ENCODE measurements around the gene SYNE1. TPM values are rescaled to one million over a fixed set of nuclear protein-coding genes. Genes with fewer than 3 reads are reported as not detected.

SYNE1 gene
- total and polyA plus RNA-seq, 10 of the 15 experiments (the other 5 are each of a cell fraction or from before 2014, with no cell fraction given): 2.3 to 28.7 (median 14.1) TPM

GRCh38 chr6:152087701-152088100, 549.5 kb downstream of the SYNE1 start:
- no peaks in the 10 kb centered on the region for H4K20me1 ChIP-seq (ENCODE audit: control insufficient read depth, insufficient read depth)
- SMC1A ChIA-PET (ENCODE audit: uncharacterized antibody, unreplicated experiment): interaction anchor here (0.7 to 1.3 kb wide), 2 partner anchors 10 to 12 kb away, joined by 3 to 4 read pairs; no protein-coding TSS in a partner anchor
- no peak overlapping the region for H3K4me3 ChIP-seq
- FAIRE-seq (no peak), ATAC-seq (no peak), DNase-seq (ENCODE audit: low read depth, low spot score) (no peak)
- no peaks in the 10 kb centered on the region for H3K4me1 ChIP-seq (ENCODE audit: control insufficient read depth, insufficient read depth, low read length)
- no peak overlapping the region for H3K27ac ChIP-seq (ENCODE audit: control insufficient read depth, insufficient read depth)
- H2AFZ ChIP-seq (ENCODE audit: control insufficient read depth, low read depth, low read length): no peak overlapping the region
- TF ChIP-seq USF1 (IDR thresholded peaks at IDR 0.05; ENCODE audit: borderline replicate concordance, extremely low read length, insufficient read depth, low read depth, low read length) (no peak), NBN (IDR thresholded peaks at IDR 0.05) (no peak), FOXK2 (IDR thresholded peaks at IDR 0.05) (no peak), LARP7 (IDR thresholded peaks at IDR 0.05) (no peak), NRF1 (conservative IDR thresholded peaks at IDR 0.05; ENCODE audit: low read depth, low read length) (no peak), PAX5 (IDR thresholded peaks at IDR 0.05; ENCODE audit: borderline replicate concordance, low read depth, low read length) (no peak), CHD2 (IDR thresholded peaks at IDR 0.05; ENCODE audit: borderline replicate concordance, low read depth, low read length) (no peak), E2F8 (IDR thresholded peaks at IDR 0.05; ENCODE audit: low read depth, partially characterized antibody) (no peak), MAX (IDR thresholded peaks at IDR 0.05; ENCODE audit: low read depth, low read length) (no peak)
- intact Hi-C loops (cut with micrococcal nuclease; ENCODE audit: unreplicated experiment) (no loop called here), in situ Hi-C loops (cut with MboI) (no loop called here)
- no peak overlapping the region for H3K4me2 ChIP-seq (ENCODE audit: control insufficient read depth, insufficient read depth)
- H3K27me3 ChIP-seq (replicated peaks in 1 of 2; ENCODE audit: control insufficient read depth in 2 of 2, insufficient read depth in 2 of 2, low read length in 1 of 2): no peaks in the 10 kb centered on the region; a peak in 2 of 4 replicates
- no peaks in the 10 kb centered on the region for H3K36me3 ChIP-seq (ENCODE audit: control insufficient read depth in 2 of 2, insufficient read depth in 2 of 2, low read length in 1 of 2)
- POLR2A ChIA-PET: no interaction called here
- RAD21 ChIA-PET (ENCODE audit: unreplicated experiment): no interaction called here
- CTCF ChIA-PET: no interaction called here
- H3K9me3 ChIP-seq (replicated peaks; ENCODE audit: control insufficient read depth, insufficient read depth, low read length): no peaks in the 10 kb centered on the region
- no peak overlapping the region for H3K9ac ChIP-seq (ENCODE audit: control insufficient read depth, insufficient read depth, low read length)
- no TSS peak for BruUV-seq (replicated peaks)
- WGBS (ENCODE audit: insufficient coverage, insufficient replicate concordance, low lambda C conversion rate, missing lambda C conversion rate): 0% methylated on average over 1 of the region's 1 CpG
- no peaks in the 10 kb centered on the region for H3K79me2 ChIP-seq (ENCODE audit: control insufficient read depth, insufficient read depth, low read length)
